ENCODE results near the gene MCF2L2. TPM values are rescaled to one million over a fixed set of nuclear protein-coding genes. Genes with fewer than 3 reads are reported as not detected.

The MCF2L2 gene
- total and polyA plus RNA-seq, 9 of the 15 experiments (the other 6 are each of a cell fraction or from before 2014, with no cell fraction given) = 0.56 to 4.2 (median 3.0) TPM

- TF ChIP-seq ETV6 (IDR thresholded peaks at IDR 0.05; ENCODE audit: borderline replicate concordance in 1 of 2, low read depth in 2 of 2, low read length in 1 of 2) (no peak; a peak in 2 of 4 replicates), ETV6 (CRISPR knock-in tag; IDR thresholded peaks at IDR 0.05; ENCODE audit: borderline replicate concordance) (no peak), ZNF165 (CRISPR knock-in tag; IDR thresholded peaks at IDR 0.05; ENCODE audit: borderline replicate concordance) (no peak), BDP1 (IDR thresholded peaks at IDR 0.05; ENCODE audit: insufficient read depth, insufficient read length) (no peak), POLR3G (IDR thresholded peaks at IDR 0.05; ENCODE audit: extremely low read depth, insufficient read length, insufficient replicate concordance) (no peak), ZNF41 (CRISPR knock-in tag; conservative IDR thresholded peaks at IDR 0.05) (peak; percentile 98), ZBTB17 (CRISPR knock-in tag; IDR thresholded peaks at IDR 0.05) (no peak; the same call in 1 of the 2 replicates), ZFP1 (CRISPR knock-in tag; IDR thresholded peaks at IDR 0.05) (no peak), IRF9 (tag; IDR thresholded peaks at IDR 0.05) (no peak), KLF6 (CRISPR knock-in tag; IDR thresholded peaks at IDR 0.05; ENCODE audit: borderline replicate concordance) (no peak), MECOM (CRISPR knock-in tag; IDR thresholded peaks at IDR 0.05) (no peak), MYBL2 (IDR thresholded peaks at IDR 0.05; ENCODE audit: low read depth) (peak; percentile 90), MYBL2 (CRISPR knock-in tag; IDR thresholded peaks at IDR 0.05; ENCODE audit: borderline replicate concordance) (no peak), ZNF134 (CRISPR knock-in tag; conservative IDR thresholded peaks at IDR 0.05) (no peak), PCBP1 (IDR thresholded peaks at IDR 0.05; ENCODE audit: low read depth, low read length, poor library complexity, severe bottlenecking) (no peak), THAP12 (CRISPR knock-in tag; IDR thresholded peaks at IDR 0.05) (no peak), SMAD3 (CRISPR knock-in tag; conservative IDR thresholded peaks at IDR 0.05) (no peak), SRF (CRISPR knock-in tag; IDR thresholded peaks at IDR 0.05) (no peak), ZNF655 (CRISPR knock-in tag; IDR thresholded peaks at IDR 0.05) (no peak), TEAD2 (tag; IDR thresholded peaks at IDR 0.05) (no peak), MTA2 (IDR thresholded peaks at IDR 0.05; ENCODE audit: low read depth) (peak; percentile 93), NR2F6 (CRISPR knock-in tag; IDR thresholded peaks at IDR 0.05) (no peak), ZNF445 (CRISPR knock-in tag; IDR thresholded peaks at IDR 0.05; ENCODE audit: low read depth) (no peak), ARNT (IDR thresholded peaks at IDR 0.05) (peak in 1 of 2 experiments; percentile 70; a peak in 2 of 4 replicates), BHLHE40 (IDR thresholded peaks at IDR 0.05; ENCODE audit: low read length) (no peak), ZNF212 (CRISPR knock-in tag; IDR thresholded peaks at IDR 0.05) (no peak), SMC3 (conservative IDR thresholded peaks at IDR 0.05; ENCODE audit: insufficient read depth, low read depth, low read length) (no peak)
Observed at GRCh38 chr3:183360971-183361624, 67.3 kb downstream of the MCF2L2 start (continued).
